Epithelial cell of esophagus (primary cell): ENCODE measurements around the gene PPP1R26.

Experiments
- DNase-seq: peaks from one replicate; pipeline ENCODE4 v3.0.0; 2010; ENCODE audit warnings: low read depth
- H3K4me3 ChIP-seq: 2 replicates; pipeline ENCODE4 v1.5.1; 2011; ENCODE audit warnings: mild to moderate bottlenecking, low read length, control low read depth
- CTCF ChIP-seq: IDR thresholded peaks from 2 replicates; pipeline ENCODE4 v1.5.1; 2011; ENCODE audit warnings: low read depth, mild to moderate bottlenecking, low read length, control low read depth, inconsistent platforms; ENCODE audit not compliant: insufficient read depth; ENCODE audit errors: missing control alignments

The PPP1R26 gene

GRCh38 chr9:135522137-135522877 is 42.7 kb downstream of the PPP1R26 start:
- no peak overlapping the region for H3K4me3 ChIP-seq
- DNase-seq, result no peak
- no peak for TF ChIP-seq CTCF

- no peak for TF ChIP-seq CTCF
- H3K4me3 ChIP-seq, result no peak overlapping the region
- DNase-seq, result no peak
Measured at GRCh38 chr9:135522931-135523330, 43.3 kb downstream of the PPP1R26 start.

- no peak for DNase-seq
- no peak for TF ChIP-seq CTCF
- H3K4me3 ChIP-seq, result no peak overlapping the region
Measured at GRCh38 chr9:135523521-135524129, 44.0 kb downstream of the PPP1R26 start.

GRCh38 chr9:135524130-135524861 is 44.7 kb downstream of the PPP1R26 start:
- no peak overlapping the region for H3K4me3 ChIP-seq
- TF ChIP-seq CTCF, result no peak
- DNase-seq, result no peak

- no peak for TF ChIP-seq CTCF
- DNase-seq, result no peak
- H3K4me3 ChIP-seq, result no peak overlapping the region
Measured at GRCh38 chr9:135525241-135526088, 45.9 kb downstream of the PPP1R26 start.

- TF ChIP-seq CTCF, result no peak
- no peak for DNase-seq
- no peak overlapping the region for H3K4me3 ChIP-seq
Measured at GRCh38 chr9:135526089-135526729, 46.6 kb downstream of the PPP1R26 start.
